OCI-LY7 (cell line): ENCODE measurements around the gene CAPN8.

ENCODE experiments used
- EZH2phosphoT487 ChIP-seq: fragments of 200-600 bp; sonication (generic); IDR thresholded peaks from 2 replicates; pipeline ENCODE4 v1.6.1; 2018; ENCODE audit warnings: low read depth, borderline replicate concordance, mild to moderate bottlenecking, mixed run types, antibody characterized with exemption, low read length, moderate library complexity, mixed read lengths
- TF ChIP-seq, protein P1 (sequence below): fragments of 200-600 bp; sonication (generic); conservative IDR thresholded peaks from 2 replicates; pipeline ENCODE4 v1.5.1; 2014; ENCODE audit warnings: mild to moderate bottlenecking, antibody characterized with exemption, low read length, moderate library complexity, mixed read lengths

DNA sequence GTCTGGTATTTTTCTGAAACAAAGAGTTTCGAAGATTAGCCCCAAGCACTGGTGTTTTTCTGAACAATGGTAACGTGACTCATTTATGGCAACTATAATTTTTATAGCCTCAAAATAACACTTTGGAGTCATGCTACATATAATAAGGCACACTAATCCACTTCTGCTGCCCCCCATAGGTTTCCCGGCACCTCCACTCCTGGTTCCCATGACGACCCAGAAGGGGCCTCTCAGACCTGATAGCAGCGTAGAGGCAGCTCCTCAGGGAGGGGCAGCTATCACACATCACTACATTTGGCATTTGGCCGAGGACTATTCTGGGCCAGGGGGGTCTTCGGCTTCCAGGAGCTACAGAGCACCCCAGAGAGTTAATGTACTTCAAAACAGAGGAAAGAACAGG lies 23.3 kb downstream of the CAPN8 start:
- TF ChIP-seq, protein P1, sequence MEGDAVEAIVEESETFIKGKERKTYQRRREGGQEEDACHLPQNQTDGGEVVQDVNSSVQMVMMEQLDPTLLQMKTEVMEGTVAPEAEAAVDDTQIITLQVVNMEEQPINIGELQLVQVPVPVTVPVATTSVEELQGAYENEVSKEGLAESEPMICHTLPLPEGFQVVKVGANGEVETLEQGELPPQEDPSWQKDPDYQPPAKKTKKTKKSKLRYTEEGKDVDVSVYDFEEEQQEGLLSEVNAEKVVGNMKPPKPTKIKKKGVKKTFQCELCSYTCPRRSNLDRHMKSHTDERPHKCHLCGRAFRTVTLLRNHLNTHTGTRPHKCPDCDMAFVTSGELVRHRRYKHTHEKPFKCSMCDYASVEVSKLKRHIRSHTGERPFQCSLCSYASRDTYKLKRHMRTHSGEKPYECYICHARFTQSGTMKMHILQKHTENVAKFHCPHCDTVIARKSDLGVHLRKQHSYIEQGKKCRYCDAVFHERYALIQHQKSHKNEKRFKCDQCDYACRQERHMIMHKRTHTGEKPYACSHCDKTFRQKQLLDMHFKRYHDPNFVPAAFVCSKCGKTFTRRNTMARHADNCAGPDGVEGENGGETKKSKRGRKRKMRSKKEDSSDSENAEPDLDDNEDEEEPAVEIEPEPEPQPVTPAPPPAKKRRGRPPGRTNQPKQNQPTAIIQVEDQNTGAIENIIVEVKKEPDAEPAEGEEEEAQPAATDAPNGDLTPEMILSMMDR = no peak
- TF ChIP-seq EZH2phosphoT487 = no peak
